HepG2 (cell line): ENCODE results near the gene LZTR1. TPM values are rescaled to one million over a fixed set of nuclear protein-coding genes. Genes with fewer than 3 reads are reported as not detected.
A peak's percentile ranks its signal among the peaks of the same experiment; 100 is the strongest.

ENCODE experiments used
- ATAC-seq: fragments of 200-7000 bp; cut with Tn5 transposase; 3 replicates; pipeline ENCODE4 v1.9.1; 2020; ENCODE audit warnings: mild to moderate bottlenecking, moderate library complexity
- BruUV-seq: library from RNA; stranded (reverse); fragments of 400-500 nt; replicated peaks from 2 replicates; lab custom pipeline; 2021; lab: Mats Ljungman, UMichigan
- CTCF ChIA-PET: fragments of 300-600 bp; formaldehyde crosslinking; extraction: SDS; loops from one replicate; lab custom pipeline; 2021; ENCODE audit warnings: low total read pairs, inconsistent platforms, low intra/inter-chr PET ratio; lab: Yijun Ruan, JAX
- POLR2A ChIA-PET: fragments of 350-600 bp; sonication (Branson Sonifier 250); formaldehyde crosslinking; loops from one replicate; lab custom pipeline; 2020; ENCODE audit warnings: antibody characterized with exemption, inconsistent platforms; lab: Yijun Ruan, JAX
- DNase-seq: peaks from one replicate; pipeline ENCODE4 v3.0.0-alpha.2; 2015; ENCODE audit warnings: low spot score
- FAIRE-seq: peaks from 3 replicates; lab custom pipeline; 2011; peaks lifted over from hg19 to GRCh38; lab: Jason Lieb, UNC
- H2AFZ ChIP-seq: one replicate; pipeline ENCODE4 v1.6.1; 2011; ENCODE audit warnings: low read length, inconsistent platforms
- H3K27ac ChIP-seq: fragments of 300-600 bp; 3 replicates; pipeline ENCODE4 v1.8.0; 2011; ENCODE audit warnings: mixed run types, mild to moderate bottlenecking, mixed read lengths, low read length, inconsistent platforms; ENCODE audit not compliant: insufficient read depth; ENCODE audit errors: extremely low read length
- H3K27me3 ChIP-seq, 2 experiments: fragments of 200-600 bp in 1 of 2; 2 replicates in 1 of 2; 3 replicates in 1 of 2; pipeline versions ENCODE4 v1.6.0 to v1.8.0; 2011; ENCODE audit warnings: low read length in 2 of 2, mild to moderate bottlenecking in 2 of 2, moderate library complexity in 2 of 2, inconsistent platforms in 1 of 2; ENCODE audit not compliant: insufficient read depth in 2 of 2, control insufficient read depth in 1 of 2
- H3K36me3 ChIP-seq, 2 experiments: fragments of 200-600 bp in 1 of 2; replicated peaks in 1 of 2; 2 replicates in 1 of 2; 3 replicates in 1 of 2; pipeline versions ENCODE4 v1.5.1 to v1.8.0; 2011; ENCODE audit warnings: low read length in 2 of 2, inconsistent platforms in 1 of 2; ENCODE audit not compliant: insufficient read depth in 2 of 2, control insufficient read depth in 1 of 2
- H3K4me1 ChIP-seq: 2 replicates; pipeline ENCODE4 v1.5.1; 2012; ENCODE audit warnings: low read length, inconsistent platforms; ENCODE audit not compliant: insufficient read depth
- H3K4me2 ChIP-seq: 2 replicates; pipeline ENCODE4 v1.6.0; 2011; ENCODE audit warnings: low read depth, low read length, inconsistent platforms
- H3K4me3 ChIP-seq, 3 experiments: fragments of 200-600 bp in 1 of 3; sonication (generic), shearing (Covaris generic) in 1 of 3; replicated peaks in 1 of 3; 2 replicates each; pipeline ENCODE4 v1.5.1; 2011 to 2016; ENCODE audit warnings: low read length in 3 of 3, inconsistent platforms in 2 of 3, low read depth in 2 of 3, mild to moderate bottlenecking in 2 of 3, control low read depth in 1 of 3, mixed read lengths in 1 of 3; ENCODE audit not compliant: insufficient read depth in 1 of 3
- H3K79me2 ChIP-seq: one replicate; pipeline ENCODE4 v1.6.1; 2011; ENCODE audit warnings: low read length, inconsistent platforms; ENCODE audit not compliant: insufficient read depth
- H3K9ac ChIP-seq: 2 replicates; pipeline ENCODE4 v1.6.0; 2011; ENCODE audit warnings: mild to moderate bottlenecking, low read depth, low read length, inconsistent platforms; ENCODE audit not compliant: insufficient read depth
- H3K9me3 ChIP-seq: 2 replicates; pipeline ENCODE4 v1.5.1; 2012; ENCODE audit warnings: mild to moderate bottlenecking, low read length
- H4K20me1 ChIP-seq: 2 replicates; pipeline ENCODE4 v1.6.0; 2011; ENCODE audit warnings: inconsistent platforms, mild to moderate bottlenecking, low read length, moderate library complexity; ENCODE audit not compliant: insufficient read depth
- DNMT1 ChIP-seq: sonication (generic); formaldehyde crosslinking; IDR thresholded peaks from 2 replicates; pipeline ENCODE4 v1.5.1; 2020; ENCODE audit warnings: mild to moderate bottlenecking, missing genetic modification reagents
- JARID2 ChIP-seq: sonication (generic); formaldehyde crosslinking; IDR thresholded peaks from 2 replicates; pipeline ENCODE4 v1.8.1; 2023; ENCODE audit warnings: missing genetic modification reagents, inconsistent platforms; ENCODE audit not compliant: insufficient replicate concordance
- RBM22 ChIP-seq: fragments of 200-400 bp; formaldehyde crosslinking; optimal IDR thresholded peaks from 2 replicates; pipeline ENCODE3; 2017; ENCODE audit warnings: mild to moderate bottlenecking, low read length, moderate library complexity
- SETDB1 ChIP-seq: sonication (generic); formaldehyde crosslinking; IDR thresholded peaks from 2 replicates; pipeline ENCODE4 v1.5.1; 2020; ENCODE audit warnings: missing genetic modification reagents, mild to moderate bottlenecking, borderline replicate concordance
- ZFP41 ChIP-seq: sonication (generic); formaldehyde crosslinking; IDR thresholded peaks from 2 replicates; pipeline ENCODE4 v1.4.0; 2020; ENCODE audit warnings: mild to moderate bottlenecking, missing genetic modification reagents, borderline replicate concordance
- ZNF75D ChIP-seq: sonication (generic); formaldehyde crosslinking; IDR thresholded peaks from 2 replicates; pipeline ENCODE4 v1.8.1; 2023; ENCODE audit warnings: missing genetic modification reagents, mild to moderate bottlenecking, borderline replicate concordance
- ZSCAN21 ChIP-seq: sonication (generic); formaldehyde crosslinking; IDR thresholded peaks from 2 replicates; pipeline ENCODE4 v1.8.0; 2022; ENCODE audit warnings: mild to moderate bottlenecking, missing genetic modification reagents, moderate library complexity, borderline replicate concordance
- WGBS: methylation state at CpG from one replicate; pipeline ENCODE4 v1.1.6; 2017; ENCODE audit warnings: low lambda C conversion rate; 5-methylcytosine and 5-hydroxymethylcytosine counted together
- in situ Hi-C: cut with HindIII; loops from 2 replicates; pipeline ENCODE4 v1.10.0; 2017; ENCODE audit warnings: low pct_unique_long_range_greater_than_20kb; ENCODE audit not compliant: extremely low pct_ligation_motif_present
- intact Hi-C: fragments of 100-400 bp; cut with micrococcal nuclease; formaldehyde crosslinking; loops from one replicate; pipeline ENCODE4 v1.10.0; 2022; ENCODE audit not compliant: unreplicated experiment
- polyA plus RNA-seq, 8 experiments: library from polyadenylated mRNA; depleted of rRNA in 3 of 8; stranded (reverse) in 7 of 8; unstranded in 1 of 8; fragments of >200 nt; fragmentation: Illumina TruSeq in 4 of 8; extraction: Trizol in 4 of 8; gene quantifications; 2 replicates each; pipeline versions ENCODE4 v1.2.1 to v1.2.3, GENCODE V29; 2011 to 2016; ENCODE audit warnings: low read depth in 4 of 8, missing spikeins in 1 of 8, mixed read lengths in 1 of 8; ENCODE audit not compliant: insufficient read depth in 1 of 8
- total RNA-seq, 5 experiments: library from RNA; depleted of rRNA; stranded (reverse); fragments of >200 nt; fragmentation: Illumina TruSeq; extraction: Trizol; gene quantifications; 2 replicates each; pipeline ENCODE4 v1.2.3, GENCODE V29; 2016; ENCODE audit warnings: low read depth in 1 of 5
- TF ChIP-seq, protein P1 (sequence below): sonication (generic); formaldehyde crosslinking; IDR thresholded peaks from 2 replicates; pipeline ENCODE4 v1.8.0; 2022; ENCODE audit warnings: mild to moderate bottlenecking, missing genetic modification reagents, moderate library complexity
- TF ChIP-seq, protein P2 (sequence below): sonication (generic); formaldehyde crosslinking; IDR thresholded peaks from 2 replicates; pipeline ENCODE4 v1.4.0; 2020; ENCODE audit warnings: missing genetic modification reagents, low read depth, mild to moderate bottlenecking, borderline replicate concordance
- TF ChIP-seq, protein P3 (sequence below): sonication (generic); formaldehyde crosslinking; IDR thresholded peaks from 2 replicates; pipeline ENCODE4 v1.4.0; 2020; ENCODE audit warnings: missing genetic modification reagents, borderline replicate concordance
- TF ChIP-seq, protein P4 (sequence below): sonication (generic); formaldehyde crosslinking; IDR thresholded peaks from 2 replicates; pipeline ENCODE4 v1.5.1; 2020; ENCODE audit warnings: mild to moderate bottlenecking, missing genetic modification reagents, moderate library complexity
- TF ChIP-seq, protein P5 (sequence below): sonication (generic); formaldehyde crosslinking; IDR thresholded peaks from 2 replicates; pipeline ENCODE4 v1.5.1; 2020; ENCODE audit warnings: mild to moderate bottlenecking, moderate library complexity, missing genetic modification reagents

LZTR1 gene
- total and polyA plus RNA-seq, 2 of the 13 experiments (the other 11 are each of a cell fraction or from before 2014, with no cell fraction given), result 21.8 to 22.4 TPM

DNA sequence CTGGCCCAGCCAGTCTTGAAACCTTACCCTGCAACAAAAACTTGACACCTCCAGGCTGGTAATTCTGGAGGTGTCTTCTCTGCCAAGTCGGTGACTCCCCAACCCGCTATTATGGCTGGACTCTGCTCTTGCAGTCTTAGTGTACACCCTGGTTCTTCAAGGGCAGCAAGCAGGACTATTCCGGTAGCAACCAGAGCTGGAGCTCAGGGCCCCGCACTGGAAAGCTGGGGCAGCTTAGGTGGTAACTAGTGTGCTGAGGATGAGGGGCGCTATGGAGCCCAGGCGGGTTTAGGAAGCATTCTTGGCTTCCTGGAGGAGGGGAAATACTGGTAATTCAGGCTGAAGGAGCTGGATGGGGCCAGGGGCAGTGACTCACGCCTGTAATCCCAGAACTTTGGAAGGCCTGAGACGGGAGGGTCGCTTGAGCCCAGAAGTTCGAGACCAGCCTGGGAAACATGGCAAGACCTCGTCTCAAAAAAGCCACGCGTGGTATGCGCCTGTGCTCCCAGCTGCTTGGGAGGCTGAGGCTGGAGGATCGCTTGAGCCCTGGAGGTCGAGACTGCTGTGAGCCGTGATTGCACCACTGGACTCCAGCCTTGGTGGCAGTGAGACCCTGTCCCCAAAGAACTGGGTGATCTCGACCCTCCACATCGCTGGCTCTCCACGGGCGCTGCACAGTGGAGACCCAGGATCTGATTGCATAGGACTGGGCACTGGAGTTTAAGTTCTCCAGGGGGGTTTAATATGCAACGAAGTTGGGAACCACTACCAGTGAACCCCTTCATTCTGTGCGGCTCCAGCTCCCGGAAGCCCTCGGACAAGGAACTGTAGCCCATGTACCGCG lies 25.6 kb upstream of the LZTR1 start:
- ATAC-seq (peak; percentile 50), DNase-seq (peak; percentile 53), FAIRE-seq (peak; percentile 39)
- H2AFZ ChIP-seq, result no peak overlapping the region
- H3K79me2 ChIP-seq, result peaks cover 55% of the 10 kb centered on the region
- H3K27me3 ChIP-seq, result no peaks in the 10 kb centered on the region; a peak in 1 of 5 replicates
- H3K9me3 ChIP-seq, result no peaks in the 10 kb centered on the region
- 1% methylated on average over 13 of the region's 27 CpGs for WGBS
- H3K27ac ChIP-seq, result peak overlapping the region; percentile 56
- peaks cover 62% of the 10 kb centered on the region for H3K4me1 ChIP-seq
- ChIA-PET POLR2A (interaction anchor here (1.0 to 3.8 kb wide), 9 partner anchors 25 to 685 kb away, joined by 3 to 45 read pairs (median 5); partner anchors contain the start of genes CRKL, LZTR1, SDF2L1 and SERPIND1), CTCF (no interaction called here)
- H4K20me1 ChIP-seq, result no peaks in the 10 kb centered on the region
- H3K4me2 ChIP-seq, result peak overlapping the region; percentile 94
- peak overlapping the region; percentile 85 for H3K9ac ChIP-seq
- intact Hi-C loops (loop anchor here (10.0 kb wide), 1 partner anchor 182 kb away; the partner anchor contains the start of gene SERPIND1), in situ Hi-C loops (no loop called here)
- BruUV-seq, result no TSS peak
- H3K4me3 ChIP-seq, result peak overlapping the region; percentile 87 to 97 (median 95)
- H3K36me3 ChIP-seq, result peaks cover 0 to 1% of the 10 kb centered on the region in 2 experiments; a peak in 1 of 5 replicates
- TF ChIP-seq ZNF75D (CRISPR knock-in tag) (no peak), ZSCAN21 (no peak), ZFP41 (no peak), SETDB1 (CRISPR knock-in tag) (no peak), RBM22 (peak; percentile 71), DNMT1 (CRISPR knock-in tag) (no peak), JARID2 (CRISPR knock-in tag) (no peak)
- TF ChIP-seq, protein P1, sequence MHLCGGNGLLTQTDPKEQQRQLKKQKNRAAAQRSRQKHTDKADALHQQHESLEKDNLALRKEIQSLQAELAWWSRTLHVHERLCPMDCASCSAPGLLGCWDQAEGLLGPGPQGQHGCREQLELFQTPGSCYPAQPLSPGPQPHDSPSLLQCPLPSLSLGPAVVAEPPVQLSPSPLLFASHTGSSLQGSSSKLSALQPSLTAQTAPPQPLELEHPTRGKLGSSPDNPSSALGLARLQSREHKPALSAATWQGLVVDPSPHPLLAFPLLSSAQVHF, result no peak
- TF ChIP-seq, protein P2, sequence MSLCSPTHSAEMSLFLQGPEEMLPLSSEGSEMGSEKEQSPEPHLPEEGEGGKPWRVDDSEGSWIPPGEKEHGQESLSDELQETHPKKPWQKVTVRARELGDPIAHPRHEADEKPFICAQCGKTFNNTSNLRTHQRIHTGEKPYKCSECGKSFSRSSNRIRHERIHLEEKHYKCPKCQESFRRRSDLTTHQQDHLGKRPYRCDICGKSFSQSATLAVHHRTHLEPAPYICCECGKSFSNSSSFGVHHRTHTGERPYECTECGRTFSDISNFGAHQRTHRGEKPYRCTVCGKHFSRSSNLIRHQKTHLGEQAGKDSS, result no peak
- TF ChIP-seq, protein P3, sequence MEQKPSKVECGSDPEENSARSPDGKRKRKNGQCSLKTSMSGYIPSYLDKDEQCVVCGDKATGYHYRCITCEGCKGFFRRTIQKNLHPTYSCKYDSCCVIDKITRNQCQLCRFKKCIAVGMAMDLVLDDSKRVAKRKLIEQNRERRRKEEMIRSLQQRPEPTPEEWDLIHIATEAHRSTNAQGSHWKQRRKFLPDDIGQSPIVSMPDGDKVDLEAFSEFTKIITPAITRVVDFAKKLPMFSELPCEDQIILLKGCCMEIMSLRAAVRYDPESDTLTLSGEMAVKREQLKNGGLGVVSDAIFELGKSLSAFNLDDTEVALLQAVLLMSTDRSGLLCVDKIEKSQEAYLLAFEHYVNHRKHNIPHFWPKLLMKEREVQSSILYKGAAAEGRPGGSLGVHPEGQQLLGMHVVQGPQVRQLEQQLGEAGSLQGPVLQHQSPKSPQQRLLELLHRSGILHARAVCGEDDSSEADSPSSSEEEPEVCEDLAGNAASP (CRISPR knock-in tag), result no peak
- TF ChIP-seq, protein P4, sequence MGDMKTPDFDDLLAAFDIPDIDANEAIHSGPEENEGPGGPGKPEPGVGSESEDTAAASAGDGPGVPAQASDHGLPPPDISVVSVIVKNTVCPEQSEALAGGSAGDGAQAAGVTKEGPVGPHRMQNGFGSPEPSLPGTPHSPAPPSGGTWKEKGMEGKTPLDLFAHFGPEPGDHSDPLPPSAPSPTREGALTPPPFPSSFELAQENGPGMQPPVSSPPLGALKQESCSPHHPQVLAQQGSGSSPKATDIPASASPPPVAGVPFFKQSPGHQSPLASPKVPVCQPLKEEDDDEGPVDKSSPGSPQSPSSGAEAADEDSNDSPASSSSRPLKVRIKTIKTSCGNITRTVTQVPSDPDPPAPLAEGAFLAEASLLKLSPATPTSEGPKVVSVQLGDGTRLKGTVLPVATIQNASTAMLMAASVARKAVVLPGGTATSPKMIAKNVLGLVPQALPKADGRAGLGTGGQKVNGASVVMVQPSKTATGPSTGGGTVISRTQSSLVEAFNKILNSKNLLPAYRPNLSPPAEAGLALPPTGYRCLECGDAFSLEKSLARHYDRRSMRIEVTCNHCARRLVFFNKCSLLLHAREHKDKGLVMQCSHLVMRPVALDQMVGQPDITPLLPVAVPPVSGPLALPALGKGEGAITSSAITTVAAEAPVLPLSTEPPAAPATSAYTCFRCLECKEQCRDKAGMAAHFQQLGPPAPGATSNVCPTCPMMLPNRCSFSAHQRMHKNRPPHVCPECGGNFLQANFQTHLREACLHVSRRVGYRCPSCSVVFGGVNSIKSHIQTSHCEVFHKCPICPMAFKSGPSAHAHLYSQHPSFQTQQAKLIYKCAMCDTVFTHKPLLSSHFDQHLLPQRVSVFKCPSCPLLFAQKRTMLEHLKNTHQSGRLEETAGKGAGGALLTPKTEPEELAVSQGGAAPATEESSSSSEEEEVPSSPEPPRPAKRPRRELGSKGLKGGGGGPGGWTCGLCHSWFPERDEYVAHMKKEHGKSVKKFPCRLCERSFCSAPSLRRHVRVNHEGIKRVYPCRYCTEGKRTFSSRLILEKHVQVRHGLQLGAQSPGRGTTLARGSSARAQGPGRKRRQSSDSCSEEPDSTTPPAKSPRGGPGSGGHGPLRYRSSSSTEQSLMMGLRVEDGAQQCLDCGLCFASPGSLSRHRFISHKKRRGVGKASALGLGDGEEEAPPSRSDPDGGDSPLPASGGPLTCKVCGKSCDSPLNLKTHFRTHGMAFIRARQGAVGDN (CRISPR knock-in tag), result peak; percentile 56
- TF ChIP-seq, protein P5, sequence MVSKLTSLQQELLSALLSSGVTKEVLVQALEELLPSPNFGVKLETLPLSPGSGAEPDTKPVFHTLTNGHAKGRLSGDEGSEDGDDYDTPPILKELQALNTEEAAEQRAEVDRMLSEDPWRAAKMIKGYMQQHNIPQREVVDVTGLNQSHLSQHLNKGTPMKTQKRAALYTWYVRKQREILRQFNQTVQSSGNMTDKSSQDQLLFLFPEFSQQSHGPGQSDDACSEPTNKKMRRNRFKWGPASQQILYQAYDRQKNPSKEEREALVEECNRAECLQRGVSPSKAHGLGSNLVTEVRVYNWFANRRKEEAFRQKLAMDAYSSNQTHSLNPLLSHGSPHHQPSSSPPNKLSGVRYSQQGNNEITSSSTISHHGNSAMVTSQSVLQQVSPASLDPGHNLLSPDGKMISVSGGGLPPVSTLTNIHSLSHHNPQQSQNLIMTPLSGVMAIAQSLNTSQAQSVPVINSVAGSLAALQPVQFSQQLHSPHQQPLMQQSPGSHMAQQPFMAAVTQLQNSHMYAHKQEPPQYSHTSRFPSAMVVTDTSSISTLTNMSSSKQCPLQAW (CRISPR knock-in tag), result 0 out of 2 replicates have a peak, but pooled peaks have one; percentile 34
